HCT116 (cell line): ENCODE measurements around the gene GPR78.

ENCODE experiments used
- EZH2phosphoT487 ChIP-seq: fragments of 200-600 bp; IDR thresholded peaks from 2 replicates; pipeline ENCODE4 v1.6.1; 2018; ENCODE audit warnings: antibody characterized with exemption, borderline replicate concordance
- RAD21 ChIP-seq: IDR thresholded peaks from 2 replicates; pipeline ENCODE4 v1.6.1; 2012; ENCODE audit warnings: low read depth, mild to moderate bottlenecking
- REST ChIP-seq: IDR thresholded peaks from 2 replicates; pipeline ENCODE4 v1.6.1; 2012; ENCODE audit warnings: low read depth

GRCh38 chr4:8590546-8590880, 10.3 kb downstream of the GPR78 start:
- TF ChIP-seq EZH2phosphoT487, result no peak
- TF ChIP-seq REST, result no peak
- TF ChIP-seq RAD21, result no peak
